Skeletal muscle cell (primary cell): Measurements from ENCODE around the gene UBL5.
A peak's percentile ranks its signal among the peaks of the same experiment; 100 is the strongest.
"Not testable (repeated sequence)": the region's sequence is repeated elsewhere in the genome, so short reads cannot be mapped to it uniquely, and the experiment has no call there.

Experiments
- DNase-seq: peaks from one replicate; pipeline ENCODE4 v3.0.0-alpha.2; 2010; ENCODE audit warnings: low read depth
- H3K4me3 ChIP-seq: 2 replicates; pipeline ENCODE4 v1.5.1; 2011; ENCODE audit warnings: low read depth, mild to moderate bottlenecking, control low read depth, low read length, moderate library complexity

The UBL5 gene

DNA sequence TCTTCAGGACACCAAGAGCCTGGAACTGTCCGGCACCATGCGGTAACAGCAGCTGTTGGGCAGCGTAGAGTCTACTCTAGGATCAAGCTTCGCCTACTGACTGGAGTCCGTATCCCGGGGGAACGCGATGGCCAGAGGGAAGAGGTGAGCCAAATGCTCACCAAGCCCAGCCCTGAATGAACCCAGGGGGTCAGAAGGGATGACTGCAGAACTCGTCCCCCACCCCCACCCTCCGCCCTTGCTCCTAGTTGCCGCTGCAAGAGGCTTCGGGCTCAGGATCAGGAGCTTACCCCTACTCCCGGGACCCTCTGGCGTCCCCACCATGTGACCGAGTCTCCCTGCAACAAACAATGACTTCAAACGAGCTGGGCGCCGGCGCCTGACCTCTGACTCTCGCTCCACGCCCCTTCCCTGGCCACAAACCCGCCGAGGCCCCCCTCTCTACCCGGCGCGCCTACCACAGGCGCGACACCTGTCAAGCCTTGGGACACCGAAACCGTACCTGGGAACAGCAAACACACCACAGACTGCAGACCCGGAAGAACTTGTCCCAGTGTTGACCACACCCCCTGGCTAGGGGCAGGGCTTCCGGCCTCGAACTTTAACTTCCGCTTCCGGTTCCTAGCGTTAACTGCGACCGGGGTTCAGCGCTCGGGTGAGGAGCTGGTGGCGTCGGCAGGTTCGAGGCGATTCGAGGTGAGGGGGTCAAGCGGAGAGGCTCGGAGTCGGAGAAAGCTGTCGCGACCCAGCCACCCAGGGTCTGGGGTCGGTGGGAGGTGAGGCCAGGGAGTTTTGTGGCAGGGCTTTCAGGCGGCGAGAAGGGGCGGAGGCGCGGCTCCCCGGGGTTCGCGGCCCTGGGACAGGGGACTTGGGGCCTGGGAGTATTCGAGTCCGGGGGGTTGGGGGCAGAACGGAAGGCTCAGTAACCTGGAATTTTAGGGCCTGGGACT is at the start of gene UBL5:
Gene UBL5 (plus strand): TSS at position 630 of the 950 bp plus-strand sequence. CDS start 420 bp downstream, outside the sequence.
- peak within 1 kb of the TSS; percentile 71 for H3K4me3 ChIP-seq
- DNase-seq = peak; percentile 31

DNA sequence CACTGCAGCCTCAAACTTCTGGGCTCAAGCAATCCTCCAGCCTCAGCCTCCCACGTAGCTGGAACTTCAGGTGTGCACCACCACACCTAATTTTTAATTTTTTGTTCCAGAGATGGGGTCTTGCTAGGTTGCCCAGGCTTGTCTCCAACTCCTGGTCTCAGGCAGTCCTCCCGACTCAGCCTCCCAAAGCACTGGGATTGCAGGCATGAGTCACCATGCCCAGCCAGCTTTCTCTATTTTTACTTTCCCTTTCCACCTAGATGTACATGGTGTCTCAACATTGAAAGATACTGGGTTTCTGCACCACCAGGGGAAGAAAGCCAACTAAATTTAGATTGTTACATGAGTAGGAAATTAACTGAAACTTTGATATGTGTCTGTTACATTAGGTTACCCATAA is 45.4 kb upstream of the UBL5 start:
- no peak overlapping the region for H3K4me3 ChIP-seq
- no peak for DNase-seq

DNA sequence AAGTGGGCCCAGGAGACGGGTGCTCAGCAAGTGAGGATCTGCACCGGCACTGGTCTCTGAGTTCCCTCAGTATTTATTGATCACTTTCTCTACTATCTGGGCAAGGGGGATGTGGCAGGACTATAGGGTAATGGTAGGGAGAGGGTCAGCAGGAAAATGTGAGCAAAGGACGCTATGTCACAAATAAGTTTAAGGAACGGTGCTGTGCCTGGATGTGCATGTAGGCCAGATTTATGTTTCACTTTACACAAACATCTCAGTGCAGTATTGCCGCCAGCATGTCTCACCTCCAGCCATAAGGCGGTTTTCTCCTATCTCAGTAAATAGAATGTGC is 43.6 kb upstream of the UBL5 start:
- H3K4me3 ChIP-seq, DNase-seq: not testable (repeated sequence)

DNA sequence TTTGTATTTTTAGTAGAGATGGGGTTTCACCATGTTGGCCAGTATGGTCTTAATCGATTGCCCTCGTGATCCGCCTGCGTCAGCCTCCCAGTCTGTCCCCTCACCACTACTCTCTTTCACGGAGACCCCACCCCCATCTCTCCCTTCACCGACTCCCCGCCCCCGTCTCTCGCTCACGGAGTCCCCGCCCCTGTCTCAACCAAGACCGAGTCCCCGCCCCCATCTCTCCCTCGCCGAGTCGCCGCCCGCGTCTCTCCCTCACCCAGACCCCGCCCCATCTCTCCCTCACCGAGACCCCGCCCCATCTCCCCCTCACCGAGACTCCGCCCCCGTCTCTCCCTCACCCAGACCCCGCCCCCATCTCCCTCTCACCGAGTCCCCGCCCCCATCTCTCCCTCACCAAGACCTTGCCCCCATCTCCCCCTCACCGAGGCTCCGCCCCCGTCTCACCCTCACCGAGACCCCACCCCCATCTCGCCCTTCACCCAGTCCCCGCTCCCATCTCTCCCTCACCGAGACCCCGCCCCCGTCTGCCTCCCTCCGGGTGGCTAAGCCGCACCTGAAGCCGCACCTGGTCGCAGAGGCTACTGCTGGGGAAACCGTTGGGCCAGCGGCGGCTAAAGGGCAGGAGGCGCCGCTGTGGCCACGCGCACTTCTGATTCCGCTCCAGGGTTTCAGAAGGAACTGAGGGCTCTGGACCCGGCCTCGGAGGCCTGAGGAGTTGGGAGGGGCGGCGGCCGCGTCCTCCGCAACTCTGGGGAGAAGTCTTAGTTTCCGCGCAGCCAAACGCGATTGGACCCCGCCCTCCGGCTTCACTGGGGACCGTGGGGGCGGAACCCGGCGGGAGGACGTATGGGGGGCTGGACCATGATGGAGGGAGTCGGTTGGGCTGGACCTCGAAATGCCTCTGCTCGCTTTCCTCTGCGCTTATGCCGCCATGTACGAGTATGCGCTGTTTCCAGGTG is 42.1 kb upstream of the UBL5 start:
- DNase-seq = peak; percentile 85
- peak overlapping the region; percentile 77 for H3K4me3 ChIP-seq

DNA sequence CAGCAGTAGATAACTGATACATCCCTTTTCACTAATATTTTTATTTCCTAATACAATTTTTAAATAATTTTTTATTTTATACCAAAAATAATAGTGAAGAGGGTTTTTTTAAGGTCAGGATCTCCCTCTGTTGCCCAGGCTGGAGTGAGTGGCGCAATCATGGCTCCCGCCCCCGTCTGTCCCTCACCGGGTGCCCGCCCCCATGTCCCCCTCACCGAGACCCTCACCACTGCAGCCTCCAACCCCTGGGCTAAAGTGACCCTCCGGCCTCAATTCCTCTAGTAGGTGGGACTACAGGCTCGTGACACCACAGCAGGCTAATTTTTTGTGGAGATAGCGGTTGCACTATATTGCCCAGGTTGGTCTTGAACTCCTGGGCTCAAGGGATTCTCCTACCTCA is 41.4 kb upstream of the UBL5 start:
- no peak for DNase-seq
- H3K4me3 ChIP-seq = peak overlapping the region; percentile 77

DNA sequence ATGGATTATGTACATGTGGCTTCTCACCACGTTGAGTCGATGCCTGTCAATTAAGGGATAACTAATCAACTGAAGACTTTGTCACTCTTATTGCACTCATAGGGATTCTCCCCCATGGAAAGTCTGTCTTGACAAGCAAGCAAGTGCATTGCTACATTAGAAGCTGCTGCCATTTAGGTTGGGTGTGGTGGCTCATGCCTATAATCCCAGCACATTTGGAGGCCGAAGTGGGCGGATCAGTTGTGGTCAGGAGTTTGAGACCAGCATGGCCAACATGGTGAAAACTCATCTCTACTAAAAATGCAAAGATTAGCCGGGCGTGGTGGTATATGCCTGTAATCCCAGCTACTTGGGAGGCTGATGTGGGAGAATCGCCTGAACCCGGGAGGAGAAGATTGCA is 40.9 kb upstream of the UBL5 start:
- DNase-seq = no peak
- no peak overlapping the region for H3K4me3 ChIP-seq

DNA sequence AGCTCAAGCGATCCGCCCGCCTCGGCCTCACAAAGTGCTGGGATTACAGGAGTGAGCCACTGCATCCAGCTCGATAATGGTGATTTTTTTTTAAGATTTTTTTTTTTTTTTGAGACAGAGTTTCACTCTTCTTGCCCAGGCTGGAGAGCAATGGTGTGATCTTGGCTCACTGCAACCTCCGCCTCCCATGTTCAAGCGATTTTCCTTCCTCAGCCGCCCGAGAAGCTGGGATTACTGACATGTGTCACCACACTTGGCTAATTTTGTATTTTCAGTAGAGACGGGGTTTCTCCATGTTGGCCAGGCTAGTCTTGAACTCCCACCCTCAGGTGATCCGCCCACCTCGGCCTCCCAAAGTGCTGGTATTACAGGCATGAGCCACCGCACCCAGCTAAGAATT is 39.1 kb upstream of the UBL5 start:
- not testable (repeated sequence) for DNase-seq, H3K4me3 ChIP-seq

DNA sequence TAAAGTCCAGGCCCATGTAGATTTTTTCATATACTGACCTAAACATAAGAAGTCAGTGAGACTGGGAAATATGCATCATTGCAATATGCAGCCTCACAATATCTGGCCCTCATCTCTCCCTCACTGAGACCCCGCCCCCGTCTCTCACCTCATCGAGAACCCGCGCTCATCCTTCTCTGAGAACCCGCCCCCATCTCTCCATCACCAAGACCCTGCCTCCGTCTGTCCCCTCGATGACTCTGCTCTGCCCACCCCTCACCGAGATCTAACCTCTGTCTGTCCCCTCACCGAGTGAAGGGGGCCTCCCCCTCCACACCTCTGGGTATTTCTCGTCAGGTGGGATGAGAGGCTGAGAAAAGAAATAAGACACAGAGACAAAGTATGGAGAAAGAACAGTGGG is 38.7 kb upstream of the UBL5 start:
- no peak for DNase-seq
- H3K4me3 ChIP-seq = no peak overlapping the region

DNA sequence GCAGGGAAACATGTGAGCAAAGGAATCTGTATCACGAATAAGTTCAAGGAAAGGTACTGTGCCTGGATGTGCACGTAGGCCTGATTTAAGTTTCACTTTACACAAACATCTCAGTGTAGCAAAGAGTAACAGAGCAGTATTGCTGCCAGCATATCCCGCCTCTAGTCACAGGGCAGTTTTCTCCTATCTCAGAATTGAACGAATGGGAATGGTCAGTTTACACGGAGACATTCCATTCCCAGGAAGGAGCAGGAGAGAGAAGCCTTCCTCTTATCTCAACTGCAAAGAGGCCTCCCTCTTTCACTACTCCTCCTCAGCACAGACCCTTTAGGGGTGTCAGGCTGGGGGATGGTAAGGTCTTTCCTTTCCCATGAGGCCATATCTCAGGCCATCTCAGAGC is 38.1 kb upstream of the UBL5 start:
- not testable (repeated sequence) for DNase-seq

DNA sequence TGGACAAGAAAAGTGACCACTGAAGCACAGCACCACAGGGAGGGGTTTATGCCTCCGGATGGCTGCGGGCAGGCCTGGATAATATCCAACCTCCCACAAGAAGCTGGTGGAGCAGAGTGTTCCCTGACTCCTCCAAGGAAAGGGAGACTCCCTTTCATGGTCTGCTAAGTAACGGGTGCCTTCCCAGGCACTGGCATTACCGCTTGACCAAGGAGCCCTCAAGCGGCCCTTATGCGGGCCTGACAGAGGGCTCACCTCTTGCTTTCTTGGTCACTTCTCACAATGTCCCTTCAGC is 36.7 kb upstream of the UBL5 start:
- H3K4me3 ChIP-seq = peak overlapping the region; percentile 47
- not testable (repeated sequence) for DNase-seq

More for the DNA sequence above, 38.1 kb upstream of the UBL5 start:
- not testable (repeated sequence) for H3K4me3 ChIP-seq

DNA sequence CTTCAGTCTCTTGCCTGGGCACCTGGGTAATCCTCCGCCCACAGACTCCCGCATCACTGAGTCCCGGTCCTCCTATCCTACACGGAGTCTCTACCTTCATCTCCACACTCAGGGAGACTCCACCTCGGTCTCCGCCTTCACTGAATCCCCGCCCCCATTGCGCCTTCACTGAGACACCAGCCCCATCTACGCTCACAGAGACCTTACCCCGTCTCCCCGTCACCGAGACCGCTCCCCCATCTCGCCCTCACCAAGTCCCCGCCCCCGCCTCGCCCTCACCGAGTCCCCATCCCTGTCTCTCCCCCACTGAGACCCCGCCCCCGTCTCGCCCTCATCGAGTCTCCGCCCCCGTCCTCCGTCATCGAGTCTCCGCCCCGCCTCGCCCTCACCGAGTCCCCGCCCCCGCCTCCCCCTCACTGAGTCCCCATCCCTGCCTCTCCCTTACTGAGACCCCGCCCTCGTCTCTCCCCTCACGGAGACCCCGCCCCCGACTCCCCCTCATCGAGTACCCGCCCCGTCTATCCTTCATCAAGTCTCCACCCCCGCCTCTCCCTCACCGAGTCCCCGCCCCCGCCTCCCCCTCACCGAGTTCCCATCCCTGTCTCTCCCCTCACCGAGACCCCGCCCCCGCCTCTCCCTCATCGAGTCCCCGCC is 36.0 kb upstream of the UBL5 start:
- peak; percentile 89 for DNase-seq
- H3K4me3 ChIP-seq = peak overlapping the region; percentile 55

DNA sequence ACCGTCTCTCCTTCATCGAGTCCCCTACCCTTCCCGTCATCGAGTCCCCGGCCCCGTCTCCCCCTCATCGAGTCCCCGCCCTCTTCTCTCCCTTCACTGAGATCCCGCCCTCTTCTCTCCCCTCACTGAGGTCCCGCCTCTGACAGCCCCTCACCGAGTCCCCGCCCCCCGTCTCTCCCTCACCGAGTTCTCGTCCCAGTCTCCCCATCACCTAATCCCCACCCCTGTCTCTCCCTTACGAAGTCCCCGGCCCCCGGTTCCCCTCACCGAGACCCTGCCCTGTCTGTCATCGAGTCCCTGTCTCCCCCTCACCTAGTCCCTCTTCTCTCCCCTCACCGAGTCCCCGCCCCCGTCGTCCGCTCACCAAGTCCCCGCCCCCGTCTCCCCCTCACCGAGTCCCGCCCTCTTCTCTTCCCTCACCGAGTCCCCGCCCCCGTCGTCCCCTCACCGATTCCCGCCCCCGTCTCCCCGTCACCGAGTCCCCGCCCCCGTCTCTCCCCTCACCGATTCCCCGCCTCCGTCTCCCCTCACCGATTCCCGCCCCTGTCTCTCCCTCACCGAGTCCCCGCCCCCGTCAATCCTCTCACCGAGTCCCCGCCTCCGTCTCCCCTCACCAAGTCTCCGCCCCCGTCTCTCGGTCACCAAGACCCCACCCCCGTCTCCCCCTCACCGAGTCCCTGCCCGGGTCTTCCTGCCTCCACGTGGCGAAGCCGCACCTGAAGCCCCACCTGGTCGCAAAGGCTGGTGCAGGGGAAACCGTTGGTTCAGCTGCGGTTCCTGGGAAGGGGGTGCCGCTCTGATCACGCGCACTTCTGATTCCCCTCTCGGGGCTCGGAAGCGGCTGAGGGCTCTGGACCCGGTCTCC is 35.3 kb upstream of the UBL5 start:
- H3K4me3 ChIP-seq = peak overlapping the region; percentile 69
- peak; percentile 87 for DNase-seq

DNA sequence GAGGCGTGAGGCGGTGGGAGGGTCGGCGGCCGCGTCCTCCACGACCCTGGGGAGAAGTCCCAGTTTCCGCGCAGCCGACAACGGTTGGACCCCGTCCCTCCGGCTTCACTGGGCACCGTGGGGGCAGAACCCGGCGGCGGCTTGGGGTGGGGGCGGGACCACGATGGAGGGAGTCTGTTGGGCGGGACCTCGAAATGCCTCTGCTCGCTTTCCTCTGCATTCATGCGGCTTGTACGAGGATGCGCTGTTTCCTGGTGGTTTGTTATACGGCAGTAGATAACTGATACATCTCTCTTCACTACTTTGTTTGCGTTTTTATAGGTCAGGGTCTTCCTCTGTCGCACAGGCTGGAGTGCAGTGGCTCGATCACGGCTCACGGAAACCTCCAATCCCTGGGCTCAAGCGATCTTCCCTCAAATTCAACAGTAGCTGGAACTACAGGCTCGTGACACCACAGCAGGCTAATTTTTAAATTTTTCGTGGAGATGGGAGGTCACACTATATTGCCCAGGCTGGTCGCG is 34.6 kb upstream of the UBL5 start:
- DNase-seq = no peak
- peak overlapping the region; percentile 69 for H3K4me3 ChIP-seq

DNA sequence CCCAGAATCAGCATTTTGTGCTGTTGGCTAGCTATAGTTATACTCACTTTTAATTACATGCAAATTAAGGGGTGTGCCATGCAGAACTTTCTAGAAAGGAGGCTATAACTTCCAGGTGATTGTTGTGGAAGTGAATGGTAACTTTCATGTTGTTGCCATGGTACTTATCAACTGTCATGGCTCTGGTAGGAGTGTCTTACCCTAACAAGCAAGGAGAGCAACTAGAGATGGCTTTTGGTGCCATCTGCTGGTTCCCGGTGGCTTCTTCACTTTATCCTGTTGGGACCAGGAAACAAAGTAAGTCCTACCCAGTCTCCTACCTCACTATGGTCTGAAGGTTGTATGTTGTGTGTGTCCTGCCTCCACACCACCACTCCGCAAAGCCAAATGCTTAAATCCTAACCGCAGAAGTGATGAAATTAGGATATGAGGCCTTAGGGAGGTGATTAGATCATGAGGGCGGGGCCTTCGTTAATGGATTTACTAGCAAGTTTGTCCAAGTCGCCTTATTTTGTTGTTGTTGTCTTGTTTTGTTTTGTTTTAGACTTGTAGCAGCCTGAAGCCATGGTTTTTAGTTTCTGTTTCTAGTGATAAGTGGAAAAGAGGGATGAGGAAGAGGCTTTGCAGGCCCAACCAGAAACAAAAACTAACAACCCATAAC is 31.5 kb upstream of the UBL5 start:
- H3K4me3 ChIP-seq = no peak overlapping the region
- DNase-seq = peak; percentile 54

DNA sequence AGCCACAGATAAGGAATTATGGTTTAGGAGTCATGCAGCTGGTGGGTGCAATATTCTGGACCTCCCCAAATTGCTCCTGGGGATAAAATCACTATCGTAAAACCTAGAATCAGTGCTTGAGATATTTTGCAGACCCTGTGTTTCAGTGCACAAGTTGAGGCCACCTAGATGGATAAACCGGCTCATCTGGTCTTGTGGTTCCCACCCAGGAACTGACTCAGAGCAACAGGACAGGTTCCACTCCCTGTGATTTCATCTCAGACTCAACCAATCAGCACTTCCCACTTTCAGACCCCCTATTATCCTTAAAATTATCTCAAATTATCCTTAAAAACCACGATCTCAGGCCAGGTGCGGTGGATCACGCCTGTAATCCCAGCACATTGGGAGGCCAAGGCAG is 29.8 kb upstream of the UBL5 start:
- no peak for DNase-seq
- H3K4me3 ChIP-seq = no peak overlapping the region

DNA sequence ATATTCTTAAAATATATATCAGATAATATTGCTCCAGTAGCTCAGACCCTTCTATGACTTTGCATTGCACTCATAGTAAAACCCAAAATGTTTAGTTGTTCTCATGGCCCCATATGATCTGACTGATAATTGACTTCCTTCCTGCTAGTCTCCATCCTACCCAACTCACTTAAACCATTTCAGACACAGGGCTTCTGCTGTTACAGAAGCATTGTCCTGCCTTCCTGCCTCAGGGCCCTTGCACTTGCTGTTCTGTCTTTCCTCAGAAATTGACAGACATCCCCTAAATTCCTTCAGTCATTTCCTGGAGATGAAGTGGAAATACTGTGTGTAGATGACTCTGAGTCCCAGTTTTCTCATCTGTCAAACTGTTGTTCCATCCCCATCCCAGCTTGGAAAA is 28.6 kb upstream of the UBL5 start:
- no peak for DNase-seq
- H3K4me3 ChIP-seq = no peak overlapping the region

DNA sequence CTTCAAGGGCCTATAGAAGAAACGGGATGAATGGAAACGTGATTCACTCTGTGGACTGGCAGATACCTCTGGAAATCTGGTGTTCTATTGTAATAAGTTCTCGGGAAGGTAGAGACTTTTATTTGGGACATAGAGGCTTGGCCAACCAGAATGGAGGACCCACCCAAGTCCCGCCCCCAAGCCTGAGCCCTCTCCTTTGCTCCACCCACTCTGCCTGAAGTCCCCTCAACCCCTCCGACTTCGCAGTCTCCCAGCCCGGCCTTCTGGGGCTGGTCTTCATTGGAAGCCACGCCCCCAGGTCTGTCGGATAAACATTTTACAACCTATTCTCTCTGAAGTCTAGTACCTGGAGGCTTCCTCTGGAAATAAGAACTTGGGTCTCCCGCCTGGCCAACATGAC is 25.7 kb upstream of the UBL5 start:
- no peak overlapping the region for H3K4me3 ChIP-seq
- no peak for DNase-seq

DNA sequence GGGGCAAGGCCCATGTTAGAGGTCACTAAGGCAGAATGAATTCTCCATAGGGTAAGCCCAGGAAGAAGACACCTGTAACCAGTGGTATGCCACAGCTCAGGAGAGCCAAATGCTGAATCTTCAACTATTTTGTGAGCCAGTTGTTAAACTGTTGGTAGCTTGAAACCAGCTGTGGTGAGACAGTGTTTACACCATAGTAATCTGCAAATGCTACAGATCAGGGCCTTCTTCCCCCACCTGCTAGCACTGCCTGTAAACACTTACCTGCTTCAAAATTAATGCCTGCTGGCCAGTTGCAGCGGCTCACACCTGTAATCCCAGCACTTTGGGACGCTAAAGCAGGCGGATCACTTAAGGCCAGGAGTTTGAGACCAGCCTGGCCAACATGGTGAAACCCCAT is 20.9 kb upstream of the UBL5 start:
- H3K4me3 ChIP-seq = no peak overlapping the region
- DNase-seq = no peak
